ENCODE results near the gene CCDC71. TPM values are rescaled to one million over a fixed set of nuclear protein-coding genes. Genes with fewer than 3 reads are reported as not detected.

The CCDC71 gene
- total and polyA plus RNA-seq, 2 donors (not counting 3 experiments of a cell fraction or from before 2014, with no cell fraction given): 23.5 to 41.6 TPM

- Histone ChIP-seq H3K4me1 (ENCODE audit: control insufficient read depth, extremely low read depth, insufficient read depth, low read length) (peaks cover 12% of the 10 kb centered on the region), H3K4me2 (ENCODE audit: insufficient read depth, low read length) (no peak overlapping the region), H3K36me3 (ENCODE audit: control insufficient read depth in 2 of 2, extremely low read depth in 1 of 2, insufficient read depth in 2 of 2, low read length in 2 of 2) (peaks cover 7 to 66% of the 10 kb centered on the region in 2 experiments), H4K20me1 (replicated peaks; ENCODE audit: control insufficient read depth, extremely low read depth, insufficient read depth, low read length) (no peaks in the 10 kb centered on the region), H3K79me2 (ENCODE audit: control insufficient read depth, insufficient read depth, low read length) (peaks cover 14% of the 10 kb centered on the region), H3K9me3 (replicated peaks; ENCODE audit: control insufficient read depth, insufficient read depth, low read length) (no peaks in the 10 kb centered on the region), H3K27ac (ENCODE audit: insufficient read depth, low read depth, low read length) (peak overlapping the region; percentile 43), H3K9ac (replicated peaks; ENCODE audit: extremely low read depth, insufficient read depth, low read length) (no peak overlapping the region), H3K27me3 (ENCODE audit: control insufficient read depth in 2 of 2, insufficient read depth in 2 of 2, low read length in 2 of 2) (no peaks in the 10 kb centered on the region), H3K9me1 (replicated peaks; ENCODE audit: control insufficient read depth, extremely low read depth, insufficient read depth, low read length) (no peaks in the 10 kb centered on the region), H2AFZ (ENCODE audit: low read depth, low read length) (no peak overlapping the region), H3K4me3 (replicated peaks in 1 of 3; ENCODE audit: insufficient read depth in 1 of 3, low read depth in 1 of 3, low read length in 3 of 3) (no peak overlapping the region)
- intact Hi-C loops (cut with micrococcal nuclease): loop anchor here (2.0 kb wide), 1 partner anchor 26 kb away; the partner anchor contains the start of gene QRICH1
- FAIRE-seq: no peak
- DNase-seq (ENCODE audit: low read depth, low spot score): no peak
- dilution Hi-C loops (cut with MboI; ENCODE audit: extremely low pct_ligation_motif_present, low sequenced_read_pairs): no loop called here
- TF ChIP-seq POLR2A (IDR thresholded peaks at IDR 0.05; ENCODE audit: low read depth, low read length): no peak
- no peak for TF ChIP-seq GATA2 (IDR thresholded peaks at IDR 0.05; ENCODE audit: insufficient read depth, insufficient read length, low read depth, low read length)
- no peak for TF ChIP-seq CTCF (IDR thresholded peaks at IDR 0.05; ENCODE audit: extremely low read depth in 1 of 2, insufficient read depth in 1 of 2, low read depth in 1 of 2, low read length in 2 of 2)
- no peak for TF ChIP-seq MYC (IDR thresholded peaks at IDR 0.05; ENCODE audit: low read depth, low read length)
- no peak for TF ChIP-seq JUN (IDR thresholded peaks at IDR 0.05; ENCODE audit: borderline replicate concordance, insufficient read depth, insufficient read length, low read depth)
- TF ChIP-seq FOS (IDR thresholded peaks at IDR 0.05; ENCODE audit: borderline replicate concordance, insufficient read depth, low read length): no peak
- no peak for TF ChIP-seq POLR2AphosphoS5 (IDR thresholded peaks at IDR 0.05; ENCODE audit: insufficient read depth, low read depth, low read length)
- TF ChIP-seq EZH2 (IDR thresholded peaks at IDR 0.05; ENCODE audit: borderline replicate concordance, low read depth, low read length, severe bottlenecking): no peak
- TF ChIP-seq MAX (IDR thresholded peaks at IDR 0.05; ENCODE audit: insufficient read depth, insufficient read length): no peak
- TSS peak; percentile 6 for BruUV-seq (replicated peaks)
- POLR2A ChIA-PET: interaction anchor here (1.7 kb wide), 1 partner anchor 28 kb away, joined by 7 read pairs; the partner anchor contains the start of gene QRICH1
- CTCF ChIA-PET: interaction anchor here (0.6 to 2.5 kb wide), 8 partner anchors 12 to 328 kb away, joined by 3 to 19 read pairs (median 4); partner anchors contain the start of genes KLHDC8B, LAMB2, NICN1 and QRICH1
Observed at GRCh38 chr3:49121132-49121736, 44.9 kb downstream of the CCDC71 start.
